Stomach (tissue), 9 donors: ENCODE data around the gene MAN1A1. TPM values are rescaled to one million over a fixed set of nuclear protein-coding genes. Genes with fewer than 3 reads are reported as not detected.

Source experiments
- DNase-seq, 2 donors: peaks; one replicate each; pipeline versions ENCODE4 v3.0.0 to v3.0.0-alpha.2; 2013 to 2019
- H3K27ac ChIP-seq, 5 donors: fragments of 200-600 bp in 4 of 5; sonication (generic) in 4 of 5; one replicate each; pipeline ENCODE4 v1.5.1; 2013 to 2019; ENCODE audit warnings: mild to moderate bottlenecking in 1 of 5, moderate library complexity in 1 of 5
- H3K27me3 ChIP-seq, 3 donors: fragments of 200-600 bp; sonication (generic); one replicate each; pipeline ENCODE4 v1.5.1; 2017 to 2019; ENCODE audit warnings: mixed run types in 1 of 3
- H3K36me3 ChIP-seq, 4 donors: fragments of 200-600 bp; sonication (generic); 1 replicate in 3 of 4; 2 replicates in 1 of 4; pipeline ENCODE4 v1.5.1; 2016 to 2019
- H3K4me1 ChIP-seq, 4 donors: fragments of 200-600 bp; sonication (generic); one replicate each; pipeline ENCODE4 v1.5.1; 2016 to 2019
- H3K4me3 ChIP-seq, 4 donors: fragments of 200-600 bp; sonication (generic) in 3 of 4; one replicate each; pipeline ENCODE4 v1.5.1; 2016 to 2019; ENCODE audit warnings: mild to moderate bottlenecking in 1 of 4
- H3K9me3 ChIP-seq, 4 donors: fragments of 200-600 bp; sonication (generic); one replicate each; pipeline ENCODE4 v1.5.1; 2016 to 2019
- EP300 ChIP-seq: sonication (generic); formaldehyde crosslinking; IDR thresholded peaks from one replicate; pipeline ENCODE4 v1.6.1; 2017; ENCODE audit warnings: antibody characterized with exemption
- POLR2A ChIP-seq, 4 donors: fragments of 450-650 bp; IDR thresholded peaks; one replicate each; pipeline ENCODE4 v1.6.1; 2016; ENCODE audit warnings: antibody characterized with exemption in 4 of 4, control low read depth in 2 of 4, mild to moderate bottlenecking in 1 of 4, moderate library complexity in 1 of 4
- POLR2AphosphoS5 ChIP-seq, 3 donors: sonication (generic); formaldehyde crosslinking; IDR thresholded peaks; one replicate each; pipeline ENCODE4 v1.6.1; 2016; ENCODE audit warnings: antibody characterized with exemption in 3 of 3
- WGBS, 5 donors: extraction: QIAGEN DNeasy Blood & Tissue Kit in 3 of 5; methylation state at CpG; one replicate each; pipeline versions ENCODE4 v1.1.5 to v1.1.7; 2013 to 2018; 5-methylcytosine and 5-hydroxymethylcytosine counted together
- intact Hi-C: fragments of 100-400 bp; cut with DNase I; formaldehyde crosslinking; loops from one replicate; pipeline ENCODE4 v1.15.1; 2023; ENCODE audit warnings: low total_unique reads
- polyA plus RNA-seq, 3 donors: library from polyadenylated mRNA; stranded (reverse); fragments of 200-250 nt; gene quantifications; one replicate each; pipeline ENCODE4 v1.2.3, GENCODE V29; 2013
- total RNA-seq, 5 donors: library from RNA; depleted of rRNA; stranded (reverse); fragments of >200 nt; gene quantifications; one replicate each; pipeline versions ENCODE4 v1.1.0 to v1.2.3, GENCODE V29; 2014 to 2016
- TF ChIP-seq, protein P1 (sequence below), 7 experiments: fragments of 450-650 bp in 4 of 7; fragments of 200-600 bp in 3 of 7; sonication (generic) in 3 of 7; IDR thresholded peaks; one replicate each; pipeline ENCODE4 v1.5.1; 2016 to 2019; ENCODE audit warnings: antibody characterized with exemption in 7 of 7, control low read depth in 2 of 7, mild to moderate bottlenecking in 1 of 7
- donor health status: healthy with polysubstance abuse.
- donor health status: Bipolar disorder and iron deficiency.
- donor health status: healthy.

MAN1A1 gene
- total and polyA plus RNA-seq, 8 donors = 8.0 to 132 (median 47.9) TPM

DNA sequence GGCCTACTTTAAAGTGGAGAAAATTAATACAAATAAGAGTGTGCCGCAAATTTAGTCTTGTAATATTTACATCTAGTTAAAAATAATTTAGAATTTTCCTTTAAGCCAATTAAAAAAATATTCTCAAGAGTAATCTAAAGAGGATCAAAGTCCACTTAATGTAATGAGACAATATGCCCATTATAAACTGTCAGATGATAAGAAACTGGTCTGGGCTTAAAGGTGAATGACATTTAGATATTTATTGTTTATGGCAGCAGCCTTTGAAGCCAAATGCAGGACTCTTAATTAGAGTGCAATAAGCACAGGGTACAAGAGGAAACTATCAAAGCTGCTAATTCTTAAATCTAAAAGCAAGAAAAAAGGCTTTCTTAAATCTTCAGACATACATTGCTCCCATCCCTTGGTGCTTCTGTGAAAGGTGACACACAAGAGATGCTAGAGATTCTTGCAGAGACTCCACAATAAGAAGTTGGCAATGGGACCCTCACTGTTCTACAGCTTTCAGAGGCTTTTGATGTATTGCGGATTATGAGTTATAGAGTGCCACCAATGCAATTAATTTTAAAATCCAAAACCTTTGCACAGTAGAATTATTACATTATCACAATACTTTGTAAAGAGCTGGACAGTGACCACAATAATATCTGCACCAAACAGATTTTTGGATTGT is 116.1 kb downstream of the MAN1A1 start:
- TF ChIP-seq POLR2AphosphoS5 (IDR thresholded peaks at IDR 0.05) = no peak
- TF ChIP-seq EP300 = no peak
- TF ChIP-seq, protein P1, sequence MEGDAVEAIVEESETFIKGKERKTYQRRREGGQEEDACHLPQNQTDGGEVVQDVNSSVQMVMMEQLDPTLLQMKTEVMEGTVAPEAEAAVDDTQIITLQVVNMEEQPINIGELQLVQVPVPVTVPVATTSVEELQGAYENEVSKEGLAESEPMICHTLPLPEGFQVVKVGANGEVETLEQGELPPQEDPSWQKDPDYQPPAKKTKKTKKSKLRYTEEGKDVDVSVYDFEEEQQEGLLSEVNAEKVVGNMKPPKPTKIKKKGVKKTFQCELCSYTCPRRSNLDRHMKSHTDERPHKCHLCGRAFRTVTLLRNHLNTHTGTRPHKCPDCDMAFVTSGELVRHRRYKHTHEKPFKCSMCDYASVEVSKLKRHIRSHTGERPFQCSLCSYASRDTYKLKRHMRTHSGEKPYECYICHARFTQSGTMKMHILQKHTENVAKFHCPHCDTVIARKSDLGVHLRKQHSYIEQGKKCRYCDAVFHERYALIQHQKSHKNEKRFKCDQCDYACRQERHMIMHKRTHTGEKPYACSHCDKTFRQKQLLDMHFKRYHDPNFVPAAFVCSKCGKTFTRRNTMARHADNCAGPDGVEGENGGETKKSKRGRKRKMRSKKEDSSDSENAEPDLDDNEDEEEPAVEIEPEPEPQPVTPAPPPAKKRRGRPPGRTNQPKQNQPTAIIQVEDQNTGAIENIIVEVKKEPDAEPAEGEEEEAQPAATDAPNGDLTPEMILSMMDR (IDR thresholded peaks at IDR 0.05) = no peak
- no peak for TF ChIP-seq POLR2A (IDR thresholded peaks at IDR 0.05)
- peaks cover 0 to 10% (median 0%) of the 10 kb centered on the region in 4 donors for H3K4me1 ChIP-seq
- no peak overlapping the region for H3K27ac ChIP-seq
- WGBS, 5 donors = 60 to 83% (median 78%) methylated on average over 2 of the region's 2 CpGs
- peaks cover 0 to 19% (median 17%) of the 10 kb centered on the region in 4 donors for H3K36me3 ChIP-seq
- H3K9me3 ChIP-seq = no peaks in the 10 kb centered on the region
- intact Hi-C loops = no loop called here
- no peak overlapping the region for H3K4me3 ChIP-seq
- no peak for DNase-seq
- H3K27me3 ChIP-seq = no peaks in the 10 kb centered on the region

DNA sequence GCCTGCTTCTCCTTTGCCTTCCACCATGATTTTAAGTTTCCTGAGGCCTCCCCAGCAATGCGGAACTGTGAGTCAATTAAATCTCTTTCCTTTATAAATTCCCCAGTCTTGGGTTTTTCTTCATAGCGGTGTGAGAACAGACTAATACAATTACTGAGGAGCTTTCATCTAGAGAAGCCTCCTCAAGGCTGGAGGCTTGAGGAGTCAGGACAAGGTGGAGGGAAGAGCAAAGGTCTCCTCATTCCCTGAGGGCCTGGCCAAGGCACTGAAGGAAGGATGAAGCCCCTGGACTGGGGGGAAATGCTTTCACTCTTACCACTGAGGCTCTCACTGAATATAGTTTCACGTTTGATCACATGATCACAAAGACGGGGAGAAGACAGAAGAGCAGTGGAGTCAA is 118.2 kb downstream of the MAN1A1 start:
- intact Hi-C loops = no loop called here
- 88 to 94% (median 91%) methylated on average over 4 of the region's 4 CpGs for whole genome bisulfite sequencing, 5 donors
- Histone ChIP-seq H3K27me3 (no peaks in the 10 kb centered on the region), H3K27ac (no peak overlapping the region), H3K9me3 (no peaks in the 10 kb centered on the region), H3K4me3 (no peak overlapping the region), H3K36me3 (peaks cover 0 to 19% (median 15%) of the 10 kb centered on the region in 4 donors), H3K4me1 (peaks cover 0 to 10% (median 0%) of the 10 kb centered on the region in 4 donors)
- TF ChIP-seq EP300 (no peak), POLR2A (IDR thresholded peaks at IDR 0.05) (no peak), POLR2AphosphoS5 (IDR thresholded peaks at IDR 0.05) (no peak)
- TF ChIP-seq, protein P1 (IDR thresholded peaks at IDR 0.05) = no peak
- no peak for DNase-seq

DNA sequence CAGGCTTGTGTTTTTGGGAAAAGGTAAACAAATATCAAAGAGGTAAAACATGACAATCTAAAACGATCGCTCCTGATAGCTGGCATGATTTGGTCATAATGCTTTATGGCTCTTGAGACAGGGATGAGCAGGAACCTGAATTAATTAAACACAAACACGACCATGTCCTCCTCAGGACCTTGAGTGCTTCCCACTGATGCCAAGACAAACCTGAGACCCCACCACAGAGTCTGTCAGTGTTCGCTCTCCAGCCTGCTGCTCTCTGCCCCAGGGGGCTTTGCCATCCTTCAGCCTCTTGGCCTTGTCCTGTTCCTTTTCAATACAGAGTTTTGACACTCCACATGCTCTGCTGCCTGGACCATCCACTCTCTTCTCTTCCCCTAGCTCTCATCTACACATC is 119.4 kb downstream of the MAN1A1 start:
- Histone ChIP-seq H3K27me3 (no peaks in the 10 kb centered on the region), H3K4me1 (peaks cover 0 to 10% (median 0%) of the 10 kb centered on the region in 4 donors), H3K27ac (no peak overlapping the region), H3K9me3 (no peaks in the 10 kb centered on the region), H3K4me3 (no peak overlapping the region), H3K36me3 (peaks cover 0 to 12% (median 7%) of the 10 kb centered on the region in 4 donors)
- WGBS, 5 donors = 85 to 96% (median 92%) methylated on average over 4 of the region's 4 CpGs
- DNase-seq = no peak
- TF ChIP-seq, protein P1 (IDR thresholded peaks at IDR 0.05) = no peak
- TF ChIP-seq POLR2AphosphoS5 (IDR thresholded peaks at IDR 0.05) (no peak), POLR2A (IDR thresholded peaks at IDR 0.05) (no peak), EP300 (no peak)
- intact Hi-C loops = no loop called here

DNA sequence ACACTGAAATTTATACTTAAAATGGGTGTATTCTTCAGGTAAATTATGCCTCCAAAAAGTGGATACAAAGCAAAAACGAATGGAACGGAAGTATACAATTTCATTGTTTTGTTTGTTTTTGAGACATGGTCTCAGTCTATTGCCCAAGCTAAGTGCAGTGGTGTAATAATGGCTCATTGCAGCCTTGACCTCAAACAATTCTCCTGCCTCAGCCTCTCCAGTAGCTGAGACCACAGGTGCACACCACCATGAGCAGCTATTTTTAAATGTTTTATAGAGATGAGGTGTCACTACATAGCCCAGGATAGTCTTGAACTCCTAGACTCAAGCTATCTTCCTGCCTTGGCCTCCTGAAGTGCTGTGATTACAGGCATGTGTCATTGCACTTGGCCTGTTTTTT is 122.2 kb downstream of the MAN1A1 start:
- no peak for DNase-seq
- Histone ChIP-seq H3K4me1 (peaks cover 0 to 10% (median 2%) of the 10 kb centered on the region in 4 donors), H3K27ac (no peak overlapping the region), H3K4me3 (no peak overlapping the region), H3K9me3 (no peaks in the 10 kb centered on the region), H3K27me3 (no peaks in the 10 kb centered on the region), H3K36me3 (peaks cover 0 to 12% (median 5%) of the 10 kb centered on the region in 4 donors)
- intact Hi-C loops = no loop called here
- WGBS, 5 donors = 91 to 97% (median 97%) methylated on average over 2 of the region's 2 CpGs
- TF ChIP-seq POLR2A (IDR thresholded peaks at IDR 0.05) (no peak), POLR2AphosphoS5 (IDR thresholded peaks at IDR 0.05) (no peak), EP300 (no peak)
- TF ChIP-seq, protein P1 (IDR thresholded peaks at IDR 0.05) = no peak
